Skeletal muscle tissue (tissue), 5 donors: ENCODE measurements around the gene DENND5B. TPM values are rescaled to one million over a fixed set of nuclear protein-coding genes. Genes with fewer than 3 reads are reported as not detected.
A peak's percentile ranks its signal among the peaks of the same experiment; 100 is the strongest.

ENCODE experiments used
- H3K27ac ChIP-seq: one replicate; pipeline ENCODE4 v1.7.0; 2013; ENCODE audit warnings: mild to moderate bottlenecking, low read depth, low read length, inconsistent platforms
- H3K27me3 ChIP-seq, 3 donors: one replicate each; pipeline ENCODE4 v1.7.0; 2013; ENCODE audit warnings: low read length in 3 of 3; ENCODE audit not compliant: control insufficient read depth in 3 of 3, insufficient read depth in 3 of 3
- H3K36me3 ChIP-seq, 3 donors: one replicate each; pipeline ENCODE4 v1.7.0; 2013; ENCODE audit warnings: low read length in 3 of 3; ENCODE audit not compliant: control insufficient read depth in 3 of 3, insufficient read depth in 3 of 3
- H3K4me1 ChIP-seq, 3 donors: one replicate each; pipeline ENCODE4 v1.7.0; 2013; ENCODE audit warnings: low read length in 3 of 3, mild to moderate bottlenecking in 3 of 3; ENCODE audit not compliant: control insufficient read depth in 3 of 3, insufficient read depth in 3 of 3
- H3K4me3 ChIP-seq, 3 donors: one replicate each; pipeline ENCODE4 v1.7.0; 2013; ENCODE audit warnings: low read length in 3 of 3
- H3K9ac ChIP-seq, 3 donors: one replicate each; pipeline ENCODE4 v1.7.0; 2013; ENCODE audit warnings: low read length in 3 of 3, mild to moderate bottlenecking in 3 of 3, moderate library complexity in 2 of 3, low read depth in 1 of 3
- H3K9me3 ChIP-seq, 3 donors: one replicate each; pipeline ENCODE4 v1.7.0; 2013; ENCODE audit warnings: low read length in 3 of 3; ENCODE audit not compliant: control insufficient read depth in 3 of 3
- small RNA-seq: library from RNA; depleted of rRNA; stranded (forward); fragments of <200 nt; gene quantifications from one replicate; pipeline ENCODE3, GENCODE V24; 2014
- total RNA-seq: library from RNA; depleted of rRNA; stranded (reverse); fragments of >200 nt; gene quantifications from one replicate; pipeline ENCODE4 v1.2.3, GENCODE V29; 2014
- donor health status: Osteomylitis.

The DENND5B gene
- total RNA-seq, 1 donor from 2014 or later, result 29.2 TPM

GRCh38 chr12:31339831-31340622 lies 250.9 kb downstream of the DENND5B start:
- no peak overlapping the region for H3K9ac ChIP-seq
- no peaks in the 10 kb centered on the region for H3K36me3 ChIP-seq
- no peak overlapping the region for H3K27ac ChIP-seq
- no peaks in the 10 kb centered on the region for H3K4me1 ChIP-seq
- no peak overlapping the region for H3K4me3 ChIP-seq
- H3K9me3 ChIP-seq, result no peaks in the 10 kb centered on the region
- H3K27me3 ChIP-seq, result no peaks in the 10 kb centered on the region

DNA sequence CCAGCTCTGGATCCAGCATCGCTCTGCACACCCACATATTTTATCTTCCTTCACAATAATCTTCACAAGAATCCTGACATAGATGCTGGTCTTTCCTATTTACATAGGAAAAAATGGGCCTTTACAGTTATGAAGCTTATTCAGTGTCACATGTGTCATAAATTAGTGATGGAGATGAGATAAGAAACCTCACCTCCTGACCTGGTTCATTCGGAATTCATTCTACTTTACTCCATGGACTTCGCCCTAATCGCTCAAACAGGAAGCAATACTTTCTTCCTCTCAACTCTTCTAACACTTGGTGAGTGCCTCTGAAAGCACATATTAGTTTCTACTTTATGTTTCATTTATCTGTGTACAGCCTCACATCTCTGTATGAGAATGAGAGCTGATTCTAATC lies 253.0 kb downstream of the DENND5B start:
- Histone ChIP-seq H3K27me3 (no peaks in the 10 kb centered on the region), H3K4me1 (no peaks in the 10 kb centered on the region)

More for the DNA sequence above, 253.0 kb downstream of the DENND5B start:
- no peaks in the 10 kb centered on the region for H3K36me3 ChIP-seq
- no peaks in the 10 kb centered on the region for H3K9me3 ChIP-seq
- H3K4me3 ChIP-seq, result no peak overlapping the region
- no peak overlapping the region for H3K9ac ChIP-seq
- no peak overlapping the region for H3K27ac ChIP-seq

Small RNA genes lying within 50 kb of the gene (small RNA-seq; reads per million reads assigned to genes)
- gene RF00019, result not detected
- not detected for gene RF00026
- gene RNU5F-4P, result 4.2 reads per million, percentile 89 among the genes with 10 or more reads in this experiment
- gene RNU6-618P, result not detected
- gene RPL31P50, result not detected

Other genes starting within 250 kb of the DENND5B start
- gene ETFBKMT, start 68.6 kb upstream of the DENND5B start, total RNA-seq, result 2.1 TPM
- gene AMN1, start 137.9 kb upstream of the DENND5B start, total RNA-seq, result 11.5 TPM